ENCODE data around the gene DSCAML1.

DSCAML1 gene

GRCh38 chr11:117409511-117409910 lies 387.5 kb downstream of the DSCAML1 start (continued):
- TF ChIP-seq CSRNP3 (CRISPR knock-in tag; IDR thresholded peaks at IDR 0.05) (no peak), PATZ1 (CRISPR knock-in tag; IDR thresholded peaks at IDR 0.05; ENCODE audit: borderline replicate concordance) (no peak), GLIS3 (CRISPR knock-in tag; IDR thresholded peaks at IDR 0.05) (no peak), ARNTL (CRISPR knock-in tag; IDR thresholded peaks at IDR 0.05; ENCODE audit: borderline replicate concordance, low read depth) (no peak), TCF4 (CRISPR knock-in tag; IDR thresholded peaks at IDR 0.05; ENCODE audit: borderline replicate concordance) (no peak), CREB5 (CRISPR knock-in tag; IDR thresholded peaks at IDR 0.05; ENCODE audit: low read depth) (no peak), ZNF565 (CRISPR knock-in tag; conservative IDR thresholded peaks at IDR 0.05; ENCODE audit: low read depth) (no peak), ZNF70 (CRISPR knock-in tag; IDR thresholded peaks at IDR 0.05) (no peak)

- TF ChIP-seq OSR1 (CRISPR knock-in tag; IDR thresholded peaks at IDR 0.05) (no peak), ARNTL (CRISPR knock-in tag; IDR thresholded peaks at IDR 0.05; ENCODE audit: borderline replicate concordance, low read depth) (no peak), ZFP30 (CRISPR knock-in tag; IDR thresholded peaks at IDR 0.05) (no peak), TSHZ2 (CRISPR knock-in tag; IDR thresholded peaks at IDR 0.05) (no peak), RARB (CRISPR knock-in tag; IDR thresholded peaks at IDR 0.05) (no peak)
- no peak for ATAC-seq
These were observed 388.7 kb downstream of the DSCAML1 start for GRCh38 chr11:117408356-117408755.

- ATAC-seq: no peak
These were observed 390.0 kb downstream of the DSCAML1 start for GRCh38 chr11:117407016-117407415.

More at GRCh38 chr11:117407016-117407415, 390.0 kb downstream of the DSCAML1 start:
- no peak for TF ChIP-seq CREB5 (CRISPR knock-in tag; IDR thresholded peaks at IDR 0.05; ENCODE audit: low read depth)
- TF ChIP-seq BACH2 (CRISPR knock-in tag; IDR thresholded peaks at IDR 0.05; ENCODE audit: borderline replicate concordance): no peak
- TF ChIP-seq SNAI2 (CRISPR knock-in tag; IDR thresholded peaks at IDR 0.05): no peak
- TF ChIP-seq POU6F1 (CRISPR knock-in tag; IDR thresholded peaks at IDR 0.05; ENCODE audit: borderline replicate concordance, low read depth): no peak
- TF ChIP-seq ISL1 (CRISPR knock-in tag; IDR thresholded peaks at IDR 0.05): no peak
- TF ChIP-seq ZFP30 (CRISPR knock-in tag; IDR thresholded peaks at IDR 0.05): no peak
- no peak for TF ChIP-seq TOX (CRISPR knock-in tag; IDR thresholded peaks at IDR 0.05; ENCODE audit: borderline replicate concordance)
- TF ChIP-seq PPARA (CRISPR knock-in tag; IDR thresholded peaks at IDR 0.05; ENCODE audit: borderline replicate concordance): no peak
- TF ChIP-seq TSHZ2 (CRISPR knock-in tag; IDR thresholded peaks at IDR 0.05): no peak
- TF ChIP-seq PATZ1 (CRISPR knock-in tag; IDR thresholded peaks at IDR 0.05; ENCODE audit: borderline replicate concordance): no peak
- TF ChIP-seq ARNTL (CRISPR knock-in tag; IDR thresholded peaks at IDR 0.05; ENCODE audit: borderline replicate concordance, low read depth): no peak
- TF ChIP-seq CSDC2 (CRISPR knock-in tag; IDR thresholded peaks at IDR 0.05): no peak
- TF ChIP-seq ZNF8 (CRISPR knock-in tag; IDR thresholded peaks at IDR 0.05): no peak
- TF ChIP-seq ZNF565 (CRISPR knock-in tag; conservative IDR thresholded peaks at IDR 0.05; ENCODE audit: low read depth): no peak
- no peak for TF ChIP-seq OSR1 (CRISPR knock-in tag; IDR thresholded peaks at IDR 0.05)
- no peak for TF ChIP-seq RARB (CRISPR knock-in tag; IDR thresholded peaks at IDR 0.05)
- TF ChIP-seq GLIS3 (CRISPR knock-in tag; IDR thresholded peaks at IDR 0.05): no peak
- TF ChIP-seq ZC3H10 (CRISPR knock-in tag; IDR thresholded peaks at IDR 0.05): no peak
- no peak for TF ChIP-seq TCF4 (CRISPR knock-in tag; IDR thresholded peaks at IDR 0.05; ENCODE audit: borderline replicate concordance)
- TF ChIP-seq ZFP3 (CRISPR knock-in tag; IDR thresholded peaks at IDR 0.05): no peak

All from SK-N-SH treated with all-trans-retinoic acid at 6 μM for 48 hours (cell line).